Liver (tissue), 9 donors: Measurements from ENCODE around the gene ASS1. TPM values are rescaled to one million over a fixed set of nuclear protein-coding genes. Genes with fewer than 3 reads are reported as not detected.

Experiments used
- DNase-seq: peaks from one replicate; pipeline ENCODE4 v3.0.0-alpha.2; 2017; ENCODE audit warnings: low spot score
- H3K27ac ChIP-seq, 2 donors: one replicate each; pipeline ENCODE4 v1.7.0; 2013; ENCODE audit warnings: inconsistent platforms in 2 of 2, low read length in 2 of 2, control low read depth in 1 of 2, low read depth in 1 of 2, mild to moderate bottlenecking in 1 of 2
- H3K27me3 ChIP-seq, 4 donors: one replicate each; pipeline versions ENCODE4 v1.6.1 to v1.7.0; 2013; ENCODE audit warnings: low read length in 3 of 4, inconsistent platforms in 1 of 4, mild to moderate bottlenecking in 1 of 4, moderate library complexity in 1 of 4; ENCODE audit not compliant: control insufficient read depth in 4 of 4, insufficient read depth in 4 of 4
- H3K36me3 ChIP-seq, 4 donors: one replicate each; pipeline versions ENCODE4 v1.6.1 to v1.7.0; 2013; ENCODE audit warnings: low read length in 3 of 4, mild to moderate bottlenecking in 3 of 4, low read depth in 1 of 4, moderate library complexity in 1 of 4; ENCODE audit not compliant: control insufficient read depth in 4 of 4, insufficient read depth in 3 of 4
- H3K4me1 ChIP-seq, 4 donors: one replicate each; pipeline versions ENCODE4 v1.6.1 to v1.7.0; 2013; ENCODE audit warnings: low read length in 3 of 4, mild to moderate bottlenecking in 3 of 4, moderate library complexity in 1 of 4; ENCODE audit not compliant: control insufficient read depth in 4 of 4, insufficient read depth in 4 of 4
- H3K4me3 ChIP-seq, 3 donors: one replicate each; pipeline versions ENCODE4 v1.6.1 to v1.7.0; 2013; ENCODE audit warnings: low read length in 3 of 3, control low read depth in 1 of 3, low read depth in 1 of 3, mild to moderate bottlenecking in 1 of 3
- H3K9ac ChIP-seq, 2 donors: one replicate each; pipeline ENCODE4 v1.7.0; 2013; ENCODE audit warnings: low read length in 2 of 2, mild to moderate bottlenecking in 2 of 2, moderate library complexity in 2 of 2, control low read depth in 1 of 2, low read depth in 1 of 2
- H3K9me3 ChIP-seq, 4 donors: one replicate each; pipeline versions ENCODE4 v1.6.1 to v1.7.0; 2013; ENCODE audit warnings: low read length in 3 of 4; ENCODE audit not compliant: control insufficient read depth in 4 of 4
- EGR1 ChIP-seq, 2 donors: IDR thresholded peaks; 2 replicates each; pipeline ENCODE4 v1.6.1; 2016 to 2018; ENCODE audit warnings: antibody characterized with exemption in 2 of 2, low read depth in 2 of 2
- FOXA1 ChIP-seq: IDR thresholded peaks from 2 replicates; pipeline ENCODE4 v1.6.1; 2016; ENCODE audit warnings: antibody characterized with exemption
- FOXA2 ChIP-seq: IDR thresholded peaks from 2 replicates; pipeline ENCODE4 v1.6.1; 2016; ENCODE audit warnings: antibody characterized with exemption
- GABPA ChIP-seq, 2 donors: IDR thresholded peaks in 1 of 2; conservative IDR thresholded peaks in 1 of 2; 2 replicates each; pipeline ENCODE4 v1.6.1; 2016; ENCODE audit warnings: antibody characterized with exemption in 2 of 2, mild to moderate bottlenecking in 1 of 2, moderate library complexity in 1 of 2
- HNF4A ChIP-seq, 2 donors: conservative IDR thresholded peaks; 2 replicates each; pipeline ENCODE4 v1.6.1; 2016; ENCODE audit warnings: antibody characterized with exemption in 2 of 2, mild to moderate bottlenecking in 2 of 2
- HNF4G ChIP-seq: IDR thresholded peaks from 2 replicates; pipeline ENCODE4 v1.6.1; 2016; ENCODE audit warnings: antibody characterized with exemption
- JUND ChIP-seq, 2 donors: IDR thresholded peaks; 2 replicates each; pipeline ENCODE4 v1.6.1; 2016; ENCODE audit warnings: antibody characterized with exemption in 2 of 2
- NR2F2 ChIP-seq: IDR thresholded peaks from 2 replicates; pipeline ENCODE4 v1.6.1; 2016; ENCODE audit warnings: antibody characterized with exemption
- RAD21 ChIP-seq, 2 donors: IDR thresholded peaks; 2 replicates each; pipeline ENCODE4 v1.6.1; 2016; ENCODE audit warnings: antibody characterized with exemption in 2 of 2, mild to moderate bottlenecking in 2 of 2
- RXRA ChIP-seq, 2 donors: IDR thresholded peaks; 2 replicates each; pipeline ENCODE4 v1.6.1; 2017 to 2018; ENCODE audit warnings: antibody characterized with exemption in 2 of 2, mild to moderate bottlenecking in 1 of 2
- SP1 ChIP-seq: IDR thresholded peaks from 2 replicates; pipeline ENCODE4 v1.6.1; 2018; ENCODE audit warnings: antibody characterized with exemption, mild to moderate bottlenecking
- TAF1 ChIP-seq: conservative IDR thresholded peaks from 2 replicates; pipeline ENCODE4 v1.6.1; 2016; ENCODE audit warnings: antibody characterized with exemption, mild to moderate bottlenecking
- YY1 ChIP-seq: IDR thresholded peaks from 2 replicates; pipeline ENCODE4 v1.6.1; 2016; ENCODE audit warnings: antibody characterized with exemption, mild to moderate bottlenecking
- WGBS: extraction: QIAGEN DNeasy Blood & Tissue Kit; methylation state at CpG from one replicate; pipeline ENCODE4 v1.1.7; 2013; 5-methylcytosine and 5-hydroxymethylcytosine counted together
- polyA plus RNA-seq, 2 donors: library from polyadenylated mRNA; stranded (reverse) in 1 of 2; unstranded in 1 of 2; fragments of 200-250 nt in 1 of 2; fragments of >200 nt in 1 of 2; fragmentation: Nextera tagmentation in 1 of 2; extraction: Ambion mirVana in 1 of 2; gene quantifications; one replicate each; pipeline versions ENCODE4 v1.2.1 to v1.2.3, GENCODE V29; 2013 to 2015
- total RNA-seq, 2 donors: library from RNA; depleted of rRNA; stranded (reverse); fragments of >200 nt; gene quantifications; one replicate each; pipeline ENCODE4 v1.2.3, GENCODE V29; 2014
- TF ChIP-seq, protein P1 (sequence below): fragments of 150-350 bp; IDR thresholded peaks from 2 replicates; pipeline ENCODE4 v1.5.1; 2017; ENCODE audit warnings: improper control_type of control experiment, low read depth, low read length; ENCODE audit not compliant: missing input control
- TF ChIP-seq, protein P2 (sequence below): IDR thresholded peaks from 2 replicates; pipeline ENCODE4 v1.6.1; 2016; ENCODE audit warnings: antibody characterized with exemption
- donor health status: healthy.
- donor health status: healthy.
- donor health status: healthy.
- donor health status: healthy.
- donor health status: healthy.

Gene ASS1
- total and polyA plus RNA-seq, 4 donors, result 396 to 711 (median 533) TPM

DNA sequence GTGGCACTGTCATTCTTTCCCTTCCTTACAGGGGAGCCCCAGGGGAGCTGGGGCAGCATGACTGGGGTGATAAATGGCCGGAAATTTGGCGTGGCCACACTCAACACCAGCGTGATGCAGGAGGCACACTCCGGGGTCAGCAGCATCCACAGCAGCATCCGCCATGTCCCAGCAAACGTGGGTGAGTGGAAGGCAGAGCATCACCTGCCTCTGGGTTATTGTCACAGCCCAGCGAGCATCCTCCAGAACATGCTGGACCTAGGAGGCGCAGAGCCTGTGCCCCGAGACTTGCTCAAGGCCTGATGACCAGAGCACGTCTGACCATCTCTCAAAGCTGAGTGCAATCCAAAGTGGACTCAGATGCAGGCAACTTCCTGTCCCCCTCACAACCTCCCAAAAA lies 22.2 kb upstream of the ASS1 start:
- DNase-seq, result no peak
- no peak overlapping the region for H3K4me3 ChIP-seq
- H3K27ac ChIP-seq, result no peak overlapping the region
- no peaks in the 10 kb centered on the region for H3K9me3 ChIP-seq
- no peaks in the 10 kb centered on the region for H3K27me3 ChIP-seq
- no peaks in the 10 kb centered on the region for H3K36me3 ChIP-seq
- H3K4me1 ChIP-seq, result no peaks in the 10 kb centered on the region
- TF ChIP-seq JUND (IDR thresholded peaks at IDR 0.05), result no peak
- no peak for TF ChIP-seq HNF4A (conservative IDR thresholded peaks at IDR 0.05)
- no peak for TF ChIP-seq TAF1
- no peak for TF ChIP-seq HNF4G
- TF ChIP-seq RXRA (IDR thresholded peaks at IDR 0.05), result no peak
- TF ChIP-seq, protein P1, sequence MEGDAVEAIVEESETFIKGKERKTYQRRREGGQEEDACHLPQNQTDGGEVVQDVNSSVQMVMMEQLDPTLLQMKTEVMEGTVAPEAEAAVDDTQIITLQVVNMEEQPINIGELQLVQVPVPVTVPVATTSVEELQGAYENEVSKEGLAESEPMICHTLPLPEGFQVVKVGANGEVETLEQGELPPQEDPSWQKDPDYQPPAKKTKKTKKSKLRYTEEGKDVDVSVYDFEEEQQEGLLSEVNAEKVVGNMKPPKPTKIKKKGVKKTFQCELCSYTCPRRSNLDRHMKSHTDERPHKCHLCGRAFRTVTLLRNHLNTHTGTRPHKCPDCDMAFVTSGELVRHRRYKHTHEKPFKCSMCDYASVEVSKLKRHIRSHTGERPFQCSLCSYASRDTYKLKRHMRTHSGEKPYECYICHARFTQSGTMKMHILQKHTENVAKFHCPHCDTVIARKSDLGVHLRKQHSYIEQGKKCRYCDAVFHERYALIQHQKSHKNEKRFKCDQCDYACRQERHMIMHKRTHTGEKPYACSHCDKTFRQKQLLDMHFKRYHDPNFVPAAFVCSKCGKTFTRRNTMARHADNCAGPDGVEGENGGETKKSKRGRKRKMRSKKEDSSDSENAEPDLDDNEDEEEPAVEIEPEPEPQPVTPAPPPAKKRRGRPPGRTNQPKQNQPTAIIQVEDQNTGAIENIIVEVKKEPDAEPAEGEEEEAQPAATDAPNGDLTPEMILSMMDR, result no peak
- TF ChIP-seq YY1, result no peak
- TF ChIP-seq RAD21 (IDR thresholded peaks at IDR 0.05), result no peak
- no peak for TF ChIP-seq GABPA (IDR thresholded peaks at IDR 0.05 in 1 of 2, conservative IDR thresholded peaks at IDR 0.05 in 1 of 2)
- no peak for TF ChIP-seq EGR1 (IDR thresholded peaks at IDR 0.05; ENCODE audit: low read depth in 2 of 2)
- TF ChIP-seq SP1, result no peak
- TF ChIP-seq FOXA2, result no peak
- no peak for TF ChIP-seq NR2F2
- TF ChIP-seq FOXA1, result no peak
- TF ChIP-seq, protein P2, sequence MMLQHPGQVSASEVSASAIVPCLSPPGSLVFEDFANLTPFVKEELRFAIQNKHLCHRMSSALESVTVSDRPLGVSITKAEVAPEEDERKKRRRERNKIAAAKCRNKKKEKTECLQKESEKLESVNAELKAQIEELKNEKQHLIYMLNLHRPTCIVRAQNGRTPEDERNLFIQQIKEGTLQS, result no peak
- 88% methylated on average over 10 of the region's 10 CpGs for WGBS
- no peak overlapping the region for H3K9ac ChIP-seq

DNA sequence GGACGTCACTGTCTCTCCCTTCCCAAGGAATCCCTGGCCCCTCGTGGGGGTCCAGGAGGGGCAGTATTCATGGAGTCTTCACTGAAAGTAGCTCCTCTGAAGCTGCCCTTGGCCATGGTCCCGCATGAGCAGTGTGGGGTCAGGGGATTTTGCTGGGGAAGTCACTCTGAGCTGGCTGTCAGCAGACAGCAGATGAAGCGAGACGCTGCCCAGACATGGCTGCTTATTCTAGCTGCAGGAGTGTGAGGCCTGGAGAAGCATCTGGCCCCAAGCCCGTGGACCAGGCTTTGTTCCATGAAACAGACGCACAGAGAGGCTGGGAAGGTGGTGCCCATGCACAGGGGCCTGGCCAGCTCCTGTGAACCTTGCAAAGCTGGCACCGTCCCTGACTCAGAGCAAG lies 21.5 kb upstream of the ASS1 start:
- WGBS, result 80% methylated on average over 8 of the region's 8 CpGs
- Histone ChIP-seq H3K4me1 (no peaks in the 10 kb centered on the region), H3K9ac (no peak overlapping the region), H3K27me3 (no peaks in the 10 kb centered on the region), H3K9me3 (no peaks in the 10 kb centered on the region), H3K27ac (no peak overlapping the region), H3K4me3 (no peak overlapping the region), H3K36me3 (no peaks in the 10 kb centered on the region)
- DNase-seq, result no peak
- TF ChIP-seq, protein P1, result no peak
- TF ChIP-seq HNF4G, result no peak
- TF ChIP-seq JUND (IDR thresholded peaks at IDR 0.05), result no peak
- no peak for TF ChIP-seq FOXA1
